Inferior parietal cortex (tissue), 1 donor: ENCODE data around the gene SHANK1.
"Not testable (repeated sequence)": the region's sequence is repeated elsewhere in the genome, so short reads cannot be mapped to it uniquely, and the experiment has no call there.

Source experiments
- DNase-seq: peaks from one replicate; pipeline ENCODE4 v3.0.0-alpha.2; 2016; ENCODE audit errors: extremely low spot score

Gene SHANK1

GRCh38 chr19:50719566-50719965 lies at the start of gene SHANK1:
Gene SHANK1 (minus strand): TSS chr19:50719802. CDS start chr19:50716919, 2,883 bp downstream.
- DNase-seq, result no peak

GRCh38 chr19:50768277-50768676 lies 48.7 kb upstream of the SHANK1 start:
- no peak for DNase-seq

- DNase-seq, result not testable (repeated sequence)
Observed at GRCh38 chr19:50767263-50767662, 47.7 kb upstream of the SHANK1 start.

GRCh38 chr19:50766746-50767145 lies 47.1 kb upstream of the SHANK1 start:
- DNase-seq, result not testable (repeated sequence)

- no peak for DNase-seq
Observed at GRCh38 chr19:50764409-50764808, 44.8 kb upstream of the SHANK1 start.

GRCh38 chr19:50763521-50763920 lies 43.9 kb upstream of the SHANK1 start:
- DNase-seq, result not testable (repeated sequence)

- DNase-seq, result not testable (repeated sequence)
Observed at GRCh38 chr19:50761501-50761900, 41.9 kb upstream of the SHANK1 start.

- no peak for DNase-seq
Observed at GRCh38 chr19:50759886-50760285, 40.3 kb upstream of the SHANK1 start.

- DNase-seq, result not testable (repeated sequence)
Observed at GRCh38 chr19:50759076-50759475, 39.5 kb upstream of the SHANK1 start.

- not testable (repeated sequence) for DNase-seq
Observed at GRCh38 chr19:50757624-50758023, 38.0 kb upstream of the SHANK1 start.

- not testable (repeated sequence) for DNase-seq
Observed at GRCh38 chr19:50756244-50756643, 36.6 kb upstream of the SHANK1 start.

GRCh38 chr19:50753879-50754278 lies 34.3 kb upstream of the SHANK1 start:
- no peak for DNase-seq

- no peak for DNase-seq
Observed at GRCh38 chr19:50750010-50750409, 30.4 kb upstream of the SHANK1 start.

- DNase-seq, result no peak
Observed at GRCh38 chr19:50749490-50749889, 29.9 kb upstream of the SHANK1 start.

GRCh38 chr19:50747141-50747540 lies 27.5 kb upstream of the SHANK1 start:
- not testable (repeated sequence) for DNase-seq

GRCh38 chr19:50745221-50745620 lies 25.6 kb upstream of the SHANK1 start:
- no peak for DNase-seq

- DNase-seq, result no peak
Observed at GRCh38 chr19:50743537-50743936, 23.9 kb upstream of the SHANK1 start.

GRCh38 chr19:50741179-50741933 lies 21.8 kb upstream of the SHANK1 start:
- no peak for DNase-seq

- no peak for DNase-seq
Observed at GRCh38 chr19:50739914-50740426, 20.4 kb upstream of the SHANK1 start.

GRCh38 chr19:50739132-50739913 lies 19.7 kb upstream of the SHANK1 start:
- no peak for DNase-seq

GRCh38 chr19:50736338-50736737 lies 16.7 kb upstream of the SHANK1 start:
- no peak for DNase-seq

GRCh38 chr19:50735869-50736268 lies 16.3 kb upstream of the SHANK1 start:
- DNase-seq, result no peak

- no peak for DNase-seq
Observed at GRCh38 chr19:50729894-50730293, 10.3 kb upstream of the SHANK1 start.
